ENCODE data around the gene PRKACA.

PRKACA gene

GRCh38 chr19:14116525-14116917 is 1.0 kb downstream of the PRKACA start:
- no peak for DNase-seq

- DNase-seq, result no peak
These were observed 1.8 kb downstream of the PRKACA start for GRCh38 chr19:14115756-14116155.

GRCh38 chr19:14114854-14115253 is 2.7 kb downstream of the PRKACA start:
- no peak for DNase-seq

- no peak for DNase-seq
These were observed 3.1 kb downstream of the PRKACA start for GRCh38 chr19:14114439-14114838.

GRCh38 chr19:14113762-14114414 is 3.7 kb downstream of the PRKACA start:
- DNase-seq, result no peak

- DNase-seq, result no peak
These were observed 4.7 kb downstream of the PRKACA start for GRCh38 chr19:14112809-14113385.

GRCh38 chr19:14112051-14112808 is 5.3 kb downstream of the PRKACA start:
- no peak for DNase-seq

- DNase-seq, result no peak
These were observed 6.1 kb downstream of the PRKACA start for GRCh38 chr19:14111486-14111885.

- no peak for DNase-seq
These were observed 6.9 kb downstream of the PRKACA start for GRCh38 chr19:14110650-14111049.

- DNase-seq, result no peak
These were observed 9.7 kb downstream of the PRKACA start for GRCh38 chr19:14107581-14108461.

GRCh38 chr19:14106840-14107239 is 10.7 kb downstream of the PRKACA start:
- no peak for DNase-seq

GRCh38 chr19:14105680-14106079 is 11.9 kb downstream of the PRKACA start:
- DNase-seq, result no peak

GRCh38 chr19:14103310-14103709 is 14.3 kb downstream of the PRKACA start:
- DNase-seq, result no peak

GRCh38 chr19:14102756-14103155 is 14.8 kb downstream of the PRKACA start:
- DNase-seq, result no peak

GRCh38 chr19:14102102-14102696 is 15.4 kb downstream of the PRKACA start:
- no peak for DNase-seq

GRCh38 chr19:14101003-14101545 is 16.5 kb downstream of the PRKACA start:
- DNase-seq, result no peak

GRCh38 chr19:14097532-14098151 is 19.9 kb downstream of the PRKACA start:
- DNase-seq, result no peak

- DNase-seq, result no peak
These were observed 21.1 kb downstream of the PRKACA start for GRCh38 chr19:14096272-14096992.

GRCh38 chr19:14094854-14095253 is 22.7 kb downstream of the PRKACA start:
- DNase-seq, result no peak

- DNase-seq, result no peak
These were observed 24.3 kb downstream of the PRKACA start for GRCh38 chr19:14093117-14093823.

Measured in left hindlimb (tissue), 1 donor.